A673 (cell line): ENCODE results near the gene ALLC. TPM values are rescaled to one million over a fixed set of nuclear protein-coding genes. Genes with fewer than 3 reads are reported as not detected.

Source experiments
- BruUV-seq: library from RNA; stranded (reverse); fragments of 400-500 nt; replicated peaks from 2 replicates; lab custom pipeline; 2021; lab: Mats Ljungman, UMichigan
- CTCF ChIA-PET: fragments of 300-600 bp; sonication (Branson Sonifier 250); formaldehyde crosslinking; loops from one replicate; lab custom pipeline; 2022; ENCODE audit warnings: antibody characterized with exemption; lab: Charles Lee
- POLR2A ChIA-PET: fragments of 300-600 bp; sonication (Branson Sonifier 250); formaldehyde crosslinking; loops from one replicate; lab custom pipeline; 2022; ENCODE audit warnings: antibody characterized with exemption; ENCODE audit not compliant: low non-redundant PET; lab: Charles Lee
- DNase-seq: peaks from one replicate; pipeline ENCODE4 v3.0.0-alpha.2; 2015; ENCODE audit warnings: low spot score
- H3K27ac ChIP-seq: fragments of 200-600 bp; sonication (generic); 2 replicates; pipeline ENCODE4 v1.5.1; 2016; ENCODE audit warnings: mixed run types, low read depth, mild to moderate bottlenecking, mixed read lengths, antibody characterized with exemption, low read length; ENCODE audit not compliant: poor library complexity, severe bottlenecking
- H3K27me3 ChIP-seq: fragments of 200-600 bp; sonication (generic); replicated peaks from 2 replicates; pipeline ENCODE4 v1.6.1; 2017; ENCODE audit warnings: mixed run types, low read depth, mild to moderate bottlenecking, mixed read lengths, antibody characterized with exemption, low read length; ENCODE audit not compliant: insufficient read depth, poor library complexity
- H3K36me3 ChIP-seq: fragments of 200-600 bp; sonication (generic); 2 replicates; pipeline ENCODE4 v1.6.1; 2016; ENCODE audit warnings: mixed run types, mild to moderate bottlenecking, mixed read lengths, antibody characterized with exemption, low read length; ENCODE audit not compliant: insufficient read depth, poor library complexity, severe bottlenecking
- H3K4me1 ChIP-seq: fragments of 200-600 bp; sonication (generic); 2 replicates; pipeline ENCODE4 v1.6.1; 2017; ENCODE audit warnings: mixed run types, mild to moderate bottlenecking, mixed read lengths, antibody characterized with exemption, low read length; ENCODE audit not compliant: insufficient read depth, poor library complexity, severe bottlenecking
- H3K4me3 ChIP-seq: fragments of 200-600 bp; sonication (generic); 2 replicates; pipeline ENCODE4 v1.5.1; 2016; ENCODE audit warnings: low read depth, mixed run types, mild to moderate bottlenecking, mixed read lengths, low read length; ENCODE audit not compliant: poor library complexity, severe bottlenecking
- H3K9me3 ChIP-seq: fragments of 200-600 bp; sonication (generic); 2 replicates; pipeline ENCODE4 v1.6.1; 2016; ENCODE audit warnings: mixed run types, low read depth, mild to moderate bottlenecking, mixed read lengths, antibody characterized with exemption, low read length; ENCODE audit not compliant: poor library complexity, severe bottlenecking
- CTCF ChIP-seq: fragments of 300-800, 200-600 bp; sonication (generic); conservative IDR thresholded peaks from 2 replicates; pipeline ENCODE4 v1.5.1; 2017; ENCODE audit warnings: low read depth, mild to moderate bottlenecking, antibody characterized with exemption, low read length, moderate library complexity, mixed read lengths
- EZH2 ChIP-seq: fragments of 200-600 bp; sonication (generic); IDR thresholded peaks from 2 replicates; pipeline ENCODE4 v1.6.1; 2017; ENCODE audit warnings: borderline replicate concordance, low read depth, mild to moderate bottlenecking, mixed read lengths, antibody characterized with exemption, low read length; ENCODE audit not compliant: poor library complexity, severe bottlenecking
- intact Hi-C: fragments of 100-400 bp; cut with micrococcal nuclease; formaldehyde crosslinking; loops from one replicate; pipeline ENCODE4 v1.10.0; 2022; ENCODE audit not compliant: unreplicated experiment
- total RNA-seq: library from RNA; stranded (reverse); gene quantifications from 2 replicates; pipeline ENCODE4 v1.2.3, GENCODE V29; 2021

ALLC gene
- total RNA-seq, 1 experiment from 2014 or later, result not detected

- no peak for TF ChIP-seq EZH2
- peak; percentile 43 for TF ChIP-seq CTCF
- Histone ChIP-seq H3K4me1 (peaks cover 16% of the 10 kb centered on the region), H3K27ac (no peak overlapping the region), H3K9me3 (no peaks in the 10 kb centered on the region), H3K36me3 (no peaks in the 10 kb centered on the region), H3K4me3 (no peak overlapping the region), H3K27me3 (no peaks in the 10 kb centered on the region)
- CTCF ChIA-PET, result no interaction called here
- DNase-seq, result peak; percentile 66
- no TSS peak for BruUV-seq
- intact Hi-C loops, result no loop called here
- POLR2A ChIA-PET, result no interaction called here
These were observed 4.2 kb downstream of the ALLC start for GRCh38 chr2:3662239-3662638.

- POLR2A ChIA-PET, result no interaction called here
- Histone ChIP-seq H3K27ac (no peak overlapping the region), H3K4me3 (no peak overlapping the region), H3K9me3 (no peaks in the 10 kb centered on the region), H3K36me3 (no peaks in the 10 kb centered on the region), H3K4me1 (peaks cover 10% of the 10 kb centered on the region), H3K27me3 (no peaks in the 10 kb centered on the region)
- no TSS peak for BruUV-seq
- intact Hi-C loops, result no loop called here
- CTCF ChIA-PET, result no interaction called here
- DNase-seq, result no peak
- no peak for TF ChIP-seq CTCF
- TF ChIP-seq EZH2, result no peak
These were observed 6.1 kb downstream of the ALLC start for GRCh38 chr2:3664118-3664517.

- TF ChIP-seq EZH2, result no peak
- no peak for TF ChIP-seq CTCF
- H3K27ac ChIP-seq, result no peak overlapping the region
- no peaks in the 10 kb centered on the region for H3K27me3 ChIP-seq
- intact Hi-C loops, result no loop called here
- no peak overlapping the region for H3K4me3 ChIP-seq
- no peak for DNase-seq
- ChIA-PET POLR2A (interaction anchor here (0.6 kb wide), 1 partner anchor 464 kb away, joined by 5 read pairs; no protein-coding TSS in a partner anchor), CTCF (no interaction called here)
- no peaks in the 10 kb centered on the region for H3K36me3 ChIP-seq
- H3K4me1 ChIP-seq, result peaks cover 2% of the 10 kb centered on the region
- no TSS peak for BruUV-seq
- H3K9me3 ChIP-seq, result no peaks in the 10 kb centered on the region
These were observed 6.9 kb downstream of the ALLC start for GRCh38 chr2:3664925-3665324.
